Cardiac muscle cell (in vitro differentiated cells and primary cell): ENCODE data around the gene COL10A1. TPM values are rescaled to one million over a fixed set of nuclear protein-coding genes. Genes with fewer than 3 reads are reported as not detected.

Experiments
- DNase-seq, 2 donors: peaks; one replicate each; pipeline versions ENCODE4 v3.0.0 to v3.0.0-alpha.2; 2010 to 2017; ENCODE audit warnings: low read depth in 1 of 2, low spot score in 1 of 2
- H3K27ac ChIP-seq: fragments of 200-600 bp; sonication (generic); 2 replicates; pipeline ENCODE4 v1.5.1; 2016
- H3K27me3 ChIP-seq: fragments of 200-600 bp; sonication (generic); 2 replicates; pipeline ENCODE4 v1.6.0; 2016; ENCODE audit warnings: control low read depth
- H3K36me3 ChIP-seq: fragments of 200-600 bp; sonication (generic); 2 replicates; pipeline ENCODE4 v1.5.1; 2016; ENCODE audit warnings: control low read depth
- H3K4me1 ChIP-seq: fragments of 200-600 bp; sonication (generic); 2 replicates; pipeline ENCODE4 v1.8.1; 2017; ENCODE audit warnings: low read depth, mild to moderate bottlenecking, mixed run types
- H3K4me3 ChIP-seq: fragments of 200-600 bp; sonication (generic); 2 replicates; pipeline ENCODE4 v1.5.1; 2016; ENCODE audit warnings: mild to moderate bottlenecking
- H3K9me3 ChIP-seq: fragments of 200-600 bp; sonication (generic); 2 replicates; pipeline ENCODE4 v1.5.1; 2017; ENCODE audit warnings: low read depth, mild to moderate bottlenecking, control low read depth
- CTCF ChIP-seq: IDR thresholded peaks from 2 replicates; pipeline ENCODE4 v1.5.1; 2012; ENCODE audit warnings: low read depth, mild to moderate bottlenecking, low read length
- polyA plus RNA-seq: library from polyadenylated mRNA; unstranded; fragments of >200 nt; fragmentation: Nextera tagmentation; extraction: Ambion mirVana; gene quantifications from 2 replicates; pipeline ENCODE4 v1.2.1, GENCODE V29; 2016
- total RNA-seq: library from RNA; depleted of rRNA; stranded (reverse); fragments of >200 nt; gene quantifications from 2 replicates; pipeline ENCODE4 v1.2.3, GENCODE V29; 2016

Gene COL10A1
- total and polyA plus RNA-seq, 2 experiments from 2014 or later, result 0.13 TPM; not detected in 1

GRCh38 chr6:116087437-116088027 is 38.4 kb downstream of the COL10A1 start:
- TF ChIP-seq CTCF, result no peak
- Histone ChIP-seq H3K9me3 (no peaks in the 10 kb centered on the region), H3K27ac (no peak overlapping the region)

GRCh38 chr6:116084284-116084683 is 41.6 kb downstream of the COL10A1 start:
- no peaks in the 10 kb centered on the region for H3K9me3 ChIP-seq
- no peaks in the 10 kb centered on the region for H3K27me3 ChIP-seq
- H3K4me1 ChIP-seq, result no peaks in the 10 kb centered on the region
- no peaks in the 10 kb centered on the region for H3K36me3 ChIP-seq
- no peak for DNase-seq
- H3K27ac ChIP-seq, result no peak overlapping the region
- TF ChIP-seq CTCF, result no peak
- H3K4me3 ChIP-seq, result no peak overlapping the region

More at GRCh38 chr6:116087437-116088027, 38.4 kb downstream of the COL10A1 start:
- H3K4me3 ChIP-seq, result no peak overlapping the region
- DNase-seq, result no peak
- H3K27me3 ChIP-seq, result no peaks in the 10 kb centered on the region
- H3K36me3 ChIP-seq, result no peaks in the 10 kb centered on the region
- H3K4me1 ChIP-seq, result no peaks in the 10 kb centered on the region

- no peak for TF ChIP-seq CTCF
- H3K4me1 ChIP-seq, result no peaks in the 10 kb centered on the region
Measured at GRCh38 chr6:116083052-116083451, 42.9 kb downstream of the COL10A1 start.

GRCh38 chr6:116078945-116079344 is 47.0 kb downstream of the COL10A1 start:
- no peak for TF ChIP-seq CTCF
- no peak for DNase-seq
- no peaks in the 10 kb centered on the region for H3K27me3 ChIP-seq
- H3K27ac ChIP-seq, result no peak overlapping the region
- no peak overlapping the region for H3K4me3 ChIP-seq
- no peaks in the 10 kb centered on the region for H3K36me3 ChIP-seq
- H3K4me1 ChIP-seq, result no peaks in the 10 kb centered on the region
- H3K9me3 ChIP-seq, result no peaks in the 10 kb centered on the region

More at GRCh38 chr6:116083052-116083451, 42.9 kb downstream of the COL10A1 start:
- H3K27me3 ChIP-seq, result no peaks in the 10 kb centered on the region
- H3K27ac ChIP-seq, result no peak overlapping the region
- H3K9me3 ChIP-seq, result no peaks in the 10 kb centered on the region
- no peaks in the 10 kb centered on the region for H3K36me3 ChIP-seq
- DNase-seq, result no peak
- no peak overlapping the region for H3K4me3 ChIP-seq

- TF ChIP-seq CTCF, result no peak
- H3K27ac ChIP-seq, result no peak overlapping the region
- no peaks in the 10 kb centered on the region for H3K9me3 ChIP-seq
- no peak for DNase-seq
- H3K36me3 ChIP-seq, result no peaks in the 10 kb centered on the region
- H3K4me1 ChIP-seq, result no peaks in the 10 kb centered on the region
- no peak overlapping the region for H3K4me3 ChIP-seq
- no peaks in the 10 kb centered on the region for H3K27me3 ChIP-seq
Measured at GRCh38 chr6:116078522-116078921, 47.4 kb downstream of the COL10A1 start.
